HG02623 (cell line): ENCODE results near the gene BMP6.
"Not testable (repeated sequence)": the region's sequence is repeated elsewhere in the genome, so short reads cannot be mapped to it uniquely, and the experiment has no call there.

Experiments used
- ATAC-seq: cut with Tn5 transposase; IDR thresholded peaks from one replicate; pipeline ENCODE4 v1.9.1; 2021; ENCODE audit warnings: moderate library complexity; ENCODE audit not compliant: unreplicated experiment

Gene BMP6

GRCh38 chr6:7786214-7786661 is 60.3 kb downstream of the BMP6 start:
- no peak for ATAC-seq

GRCh38 chr6:7787137-7787608 is 61.3 kb downstream of the BMP6 start:
- no peak for ATAC-seq

- ATAC-seq, result no peak
Observed at GRCh38 chr6:7787731-7788130, 61.8 kb downstream of the BMP6 start.

GRCh38 chr6:7794509-7794908 is 68.6 kb downstream of the BMP6 start:
- ATAC-seq, result no peak

GRCh38 chr6:7797386-7797785 is 71.5 kb downstream of the BMP6 start:
- ATAC-seq, result no peak

- ATAC-seq, result no peak
Observed at GRCh38 chr6:7798751-7799150, 72.9 kb downstream of the BMP6 start.

GRCh38 chr6:7802662-7803061 is 76.8 kb downstream of the BMP6 start:
- ATAC-seq, result no peak

- ATAC-seq, result no peak
Observed at GRCh38 chr6:7803214-7803613, 77.3 kb downstream of the BMP6 start.

GRCh38 chr6:7805078-7805849 is 79.4 kb downstream of the BMP6 start:
- no peak for ATAC-seq

- no peak for ATAC-seq
Observed at GRCh38 chr6:7805850-7806214, 79.9 kb downstream of the BMP6 start.

- no peak for ATAC-seq
Observed at GRCh38 chr6:7806711-7807110, 80.8 kb downstream of the BMP6 start.

GRCh38 chr6:7809346-7809745 is 83.4 kb downstream of the BMP6 start:
- ATAC-seq, result no peak

GRCh38 chr6:7811441-7811840 is 85.5 kb downstream of the BMP6 start:
- ATAC-seq, result no peak

- no peak for ATAC-seq
Observed at GRCh38 chr6:7812623-7813022, 86.7 kb downstream of the BMP6 start.

- no peak for ATAC-seq
Observed at GRCh38 chr6:7813193-7813592, 87.3 kb downstream of the BMP6 start.

- ATAC-seq, result no peak
Observed at GRCh38 chr6:7813704-7814103, 87.8 kb downstream of the BMP6 start.

- no peak for ATAC-seq
Observed at GRCh38 chr6:7815716-7816115, 89.8 kb downstream of the BMP6 start.

- ATAC-seq, result not testable (repeated sequence)
Observed at GRCh38 chr6:7817184-7817583, 91.3 kb downstream of the BMP6 start.

- ATAC-seq, result no peak
Observed at GRCh38 chr6:7818257-7819214, 92.6 kb downstream of the BMP6 start.

GRCh38 chr6:7819431-7820015 is 93.6 kb downstream of the BMP6 start:
- no peak for ATAC-seq

GRCh38 chr6:7820288-7820835 is 94.5 kb downstream of the BMP6 start:
- ATAC-seq, result no peak
